ENCODE results near the gene WWC2.

WWC2 gene

GRCh38 chr4:183129675-183130074 is 30.6 kb downstream of the WWC2 start:
- H3K9ac ChIP-seq (ENCODE audit: low read length): no peak overlapping the region
- H3K4me1 ChIP-seq (ENCODE audit: insufficient read depth, low read length): peaks cover 35% of the 10 kb centered on the region
- H3K9me3 ChIP-seq (ENCODE audit: low read length): no peaks in the 10 kb centered on the region
- no peak overlapping the region for H3K4me3 ChIP-seq (ENCODE audit: low read depth in 1 of 2, low read length in 2 of 2)
- no peaks in the 10 kb centered on the region for H3K36me3 ChIP-seq (ENCODE audit: insufficient read depth, low read length)
- H3K27me3 ChIP-seq (ENCODE audit: control insufficient read depth in 1 of 2, insufficient read depth in 2 of 2, low read length in 2 of 2): no peaks in the 10 kb centered on the region
- no peak overlapping the region for H3K27ac ChIP-seq (ENCODE audit: low read depth, low read length)

GRCh38 chr4:183130328-183131155 is 31.5 kb downstream of the WWC2 start:
- H3K9ac ChIP-seq (ENCODE audit: low read length): no peak overlapping the region
- no peaks in the 10 kb centered on the region for H3K27me3 ChIP-seq (ENCODE audit: control insufficient read depth in 1 of 2, insufficient read depth in 2 of 2, low read length in 2 of 2)
- no peak overlapping the region for H3K4me3 ChIP-seq (ENCODE audit: low read depth in 1 of 2, low read length in 2 of 2)
- H3K27ac ChIP-seq (ENCODE audit: low read depth, low read length): peak overlapping the region; percentile 8
- no peaks in the 10 kb centered on the region for H3K36me3 ChIP-seq (ENCODE audit: insufficient read depth, low read length)
- H3K4me1 ChIP-seq (ENCODE audit: insufficient read depth, low read length): peaks cover 27% of the 10 kb centered on the region
- H3K9me3 ChIP-seq (ENCODE audit: low read length): no peaks in the 10 kb centered on the region

- Histone ChIP-seq H3K4me1 (ENCODE audit: insufficient read depth, low read length) (peaks cover 18% of the 10 kb centered on the region), H3K9me3 (ENCODE audit: low read length) (no peaks in the 10 kb centered on the region), H3K9ac (ENCODE audit: low read length) (no peak overlapping the region), H3K27ac (ENCODE audit: low read depth, low read length) (no peak overlapping the region), H3K36me3 (ENCODE audit: insufficient read depth, low read length) (no peaks in the 10 kb centered on the region), H3K27me3 (ENCODE audit: control insufficient read depth in 1 of 2, insufficient read depth in 2 of 2, low read length in 2 of 2) (no peaks in the 10 kb centered on the region), H3K4me3 (ENCODE audit: low read depth in 1 of 2, low read length in 2 of 2) (no peak overlapping the region)
These were observed 33.0 kb downstream of the WWC2 start for GRCh38 chr4:183132081-183132480.

- no peaks in the 10 kb centered on the region for H3K27me3 ChIP-seq (ENCODE audit: control insufficient read depth in 1 of 2, insufficient read depth in 2 of 2, low read length in 2 of 2)
- H3K9me3 ChIP-seq (ENCODE audit: low read length): no peaks in the 10 kb centered on the region
- no peak overlapping the region for H3K4me3 ChIP-seq (ENCODE audit: low read depth in 1 of 2, low read length in 2 of 2)
- no peak overlapping the region for H3K27ac ChIP-seq (ENCODE audit: low read depth, low read length)
- no peak overlapping the region for H3K9ac ChIP-seq (ENCODE audit: low read length)
- peaks cover 18% of the 10 kb centered on the region for H3K4me1 ChIP-seq (ENCODE audit: insufficient read depth, low read length)
- H3K36me3 ChIP-seq (ENCODE audit: insufficient read depth, low read length): no peaks in the 10 kb centered on the region
These were observed 33.8 kb downstream of the WWC2 start for GRCh38 chr4:183132865-183133264.

GRCh38 chr4:183136855-183137254 is 37.8 kb downstream of the WWC2 start:
- no peaks in the 10 kb centered on the region for H3K36me3 ChIP-seq (ENCODE audit: insufficient read depth, low read length)
- H3K27ac ChIP-seq (ENCODE audit: low read depth, low read length): no peak overlapping the region
- peaks cover 21% of the 10 kb centered on the region for H3K4me1 ChIP-seq (ENCODE audit: insufficient read depth, low read length)
- H3K9ac ChIP-seq (ENCODE audit: low read length): no peak overlapping the region
- no peaks in the 10 kb centered on the region for H3K27me3 ChIP-seq (ENCODE audit: control insufficient read depth in 1 of 2, insufficient read depth in 2 of 2, low read length in 2 of 2)
- no peak overlapping the region for H3K4me3 ChIP-seq (ENCODE audit: low read depth in 1 of 2, low read length in 2 of 2)
- H3K9me3 ChIP-seq (ENCODE audit: low read length): no peaks in the 10 kb centered on the region

- H3K9ac ChIP-seq (ENCODE audit: low read length): no peak overlapping the region
- H3K27me3 ChIP-seq (ENCODE audit: control insufficient read depth in 1 of 2, insufficient read depth in 2 of 2, low read length in 2 of 2): no peaks in the 10 kb centered on the region
- no peaks in the 10 kb centered on the region for H3K9me3 ChIP-seq (ENCODE audit: low read length)
- H3K4me1 ChIP-seq (ENCODE audit: insufficient read depth, low read length): peaks cover 34% of the 10 kb centered on the region
- H3K4me3 ChIP-seq (ENCODE audit: low read depth in 1 of 2, low read length in 2 of 2): no peak overlapping the region
- H3K27ac ChIP-seq (ENCODE audit: low read depth, low read length): no peak overlapping the region
- H3K36me3 ChIP-seq (ENCODE audit: insufficient read depth, low read length): no peaks in the 10 kb centered on the region
These were observed 40.1 kb downstream of the WWC2 start for GRCh38 chr4:183139058-183139750.

- H3K36me3 ChIP-seq (ENCODE audit: insufficient read depth, low read length): no peaks in the 10 kb centered on the region
- no peak overlapping the region for H3K4me3 ChIP-seq (ENCODE audit: low read depth in 1 of 2, low read length in 2 of 2)
- H3K9me3 ChIP-seq (ENCODE audit: low read length): no peaks in the 10 kb centered on the region
- H3K4me1 ChIP-seq (ENCODE audit: insufficient read depth, low read length): peaks cover 39% of the 10 kb centered on the region
- no peak overlapping the region for H3K27ac ChIP-seq (ENCODE audit: low read depth, low read length)
- H3K27me3 ChIP-seq (ENCODE audit: control insufficient read depth in 1 of 2, insufficient read depth in 2 of 2, low read length in 2 of 2): no peaks in the 10 kb centered on the region
- H3K9ac ChIP-seq (ENCODE audit: low read length): no peak overlapping the region
These were observed 41.0 kb downstream of the WWC2 start for GRCh38 chr4:183139972-183140570.

GRCh38 chr4:183140911-183141320 is 41.9 kb downstream of the WWC2 start:
- Histone ChIP-seq H3K9ac (ENCODE audit: low read length) (no peak overlapping the region), H3K4me1 (ENCODE audit: insufficient read depth, low read length) (peaks cover 46% of the 10 kb centered on the region), H3K27ac (ENCODE audit: low read depth, low read length) (no peak overlapping the region), H3K27me3 (ENCODE audit: control insufficient read depth in 1 of 2, insufficient read depth in 2 of 2, low read length in 2 of 2) (no peaks in the 10 kb centered on the region), H3K4me3 (ENCODE audit: low read depth in 1 of 2, low read length in 2 of 2) (no peak overlapping the region), H3K36me3 (ENCODE audit: insufficient read depth, low read length) (no peaks in the 10 kb centered on the region), H3K9me3 (ENCODE audit: low read length) (no peaks in the 10 kb centered on the region)

GRCh38 chr4:183141997-183142396 is 42.9 kb downstream of the WWC2 start:
- Histone ChIP-seq H3K4me3 (ENCODE audit: low read depth in 1 of 2, low read length in 2 of 2) (no peak overlapping the region), H3K9ac (ENCODE audit: low read length) (no peak overlapping the region), H3K4me1 (ENCODE audit: insufficient read depth, low read length) (peaks cover 56% of the 10 kb centered on the region), H3K27ac (ENCODE audit: low read depth, low read length) (no peak overlapping the region), H3K36me3 (ENCODE audit: insufficient read depth, low read length) (no peaks in the 10 kb centered on the region), H3K9me3 (ENCODE audit: low read length) (no peaks in the 10 kb centered on the region), H3K27me3 (ENCODE audit: control insufficient read depth in 1 of 2, insufficient read depth in 2 of 2, low read length in 2 of 2) (no peaks in the 10 kb centered on the region)

GRCh38 chr4:183142571-183143550 is 43.8 kb downstream of the WWC2 start:
- H3K4me3 ChIP-seq (ENCODE audit: low read depth in 1 of 2, low read length in 2 of 2): no peak overlapping the region

GRCh38 chr4:183144787-183145186 is 45.7 kb downstream of the WWC2 start:
- Histone ChIP-seq H3K9ac (ENCODE audit: low read length) (no peak overlapping the region), H3K4me3 (ENCODE audit: low read depth in 1 of 2, low read length in 2 of 2) (no peak overlapping the region), H3K36me3 (ENCODE audit: insufficient read depth, low read length) (no peaks in the 10 kb centered on the region), H3K9me3 (ENCODE audit: low read length) (no peaks in the 10 kb centered on the region), H3K27ac (ENCODE audit: low read depth, low read length) (no peak overlapping the region), H3K27me3 (ENCODE audit: control insufficient read depth in 1 of 2, insufficient read depth in 2 of 2, low read length in 2 of 2) (no peaks in the 10 kb centered on the region), H3K4me1 (ENCODE audit: insufficient read depth, low read length) (peaks cover 51% of the 10 kb centered on the region)

More at GRCh38 chr4:183142571-183143550, 43.8 kb downstream of the WWC2 start:
- Histone ChIP-seq H3K36me3 (ENCODE audit: insufficient read depth, low read length) (no peaks in the 10 kb centered on the region), H3K4me1 (ENCODE audit: insufficient read depth, low read length) (peaks cover 59% of the 10 kb centered on the region), H3K9ac (ENCODE audit: low read length) (no peak overlapping the region), H3K27ac (ENCODE audit: low read depth, low read length) (no peak overlapping the region), H3K27me3 (ENCODE audit: control insufficient read depth in 1 of 2, insufficient read depth in 2 of 2, low read length in 2 of 2) (no peaks in the 10 kb centered on the region), H3K9me3 (ENCODE audit: low read length) (no peaks in the 10 kb centered on the region)

Data from muscle layer of colon (tissue), 2 donors.